ENCODE data around the gene ALDH16A1.

GRCh38 chr19:49425178-49425577 lies 27.8 kb upstream of the ALDH16A1 start, which contains the start of gene GFY:
- TF ChIP-seq POLR2AphosphoS5 (IDR thresholded peaks at IDR 0.05; ENCODE audit: low read depth, low read length) (no peak), POLR2A (IDR thresholded peaks at IDR 0.05; ENCODE audit: low read depth, low read length) (no peak)
